Tracheal epithelial cell (primary cell): ENCODE measurements around the gene POLR1D. TPM values are rescaled to one million over a fixed set of nuclear protein-coding genes. Genes with fewer than 3 reads are reported as not detected.

Experiments used
- total RNA-seq: library from RNA; depleted of rRNA; stranded (reverse); fragments of >200 nt; gene quantifications from 2 replicates; pipeline ENCODE4 v1.2.1, GENCODE V29; 2014

Gene POLR1D, protein sequence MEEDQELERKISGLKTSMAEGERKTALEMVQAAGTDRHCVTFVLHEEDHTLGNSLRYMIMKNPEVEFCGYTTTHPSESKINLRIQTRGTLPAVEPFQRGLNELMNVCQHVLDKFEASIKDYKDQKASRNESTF
- total RNA-seq, result 168 and 216 TPM in 2 replicates

DNA sequence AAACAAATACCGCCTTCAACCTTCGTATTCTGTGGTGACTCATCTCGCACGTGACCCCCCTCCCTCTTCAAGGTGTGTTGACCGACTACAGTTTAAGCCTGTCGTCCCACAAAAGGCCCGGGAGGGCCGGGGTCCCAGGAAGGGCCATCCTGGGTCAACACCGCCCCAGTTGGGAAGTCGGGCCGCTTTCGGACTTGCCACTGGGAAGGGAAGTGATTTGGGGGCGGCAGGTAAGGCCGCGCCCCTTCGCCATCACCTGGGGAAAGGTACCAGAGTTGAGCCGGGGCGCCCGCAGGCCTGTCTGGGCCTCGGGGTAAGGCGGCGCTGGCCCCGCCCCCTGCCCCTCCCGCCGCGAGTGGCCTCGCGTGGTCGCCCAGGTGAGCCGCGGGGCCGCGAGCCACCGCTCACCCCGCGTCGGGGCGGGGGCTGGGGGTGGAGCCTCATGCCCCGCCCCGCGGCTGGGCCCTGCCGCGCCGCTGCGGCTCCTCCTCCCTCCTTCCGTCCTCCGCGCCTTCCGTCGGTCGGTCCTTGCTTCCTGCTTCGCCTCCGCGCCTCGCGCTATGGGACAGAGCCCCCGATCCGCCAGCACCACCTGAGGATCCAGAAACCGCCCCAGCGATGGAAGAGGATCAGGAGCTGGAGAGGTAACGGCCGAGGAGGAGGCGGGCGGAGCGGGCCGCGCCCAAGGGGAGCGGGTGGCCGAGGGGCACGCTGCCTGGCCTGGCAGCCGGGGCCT lies at the start of gene POLR1D:
POLR1D (plus strand) TSS at position 527 of the 736 bp plus-strand sequence; CDS start at position 619, 92 bp downstream.

GRCh38 chr13:27620377-27621115 lies 1.1 kb upstream of the POLR1D start, which contains the start of gene LNX2:
Gene LNX2 (minus strand): TSS chr13:27620529. CDS start chr13:27581703, 38,826 bp downstream.

Other genes with a start within 250 kb of the POLR1D start
- 135 and 150 TPM in 2 replicates for gene GTF3A, start 197.3 kb upstream of the POLR1D start, total RNA-seq
- gene MTIF3, start 171.3 kb upstream of the POLR1D start, total RNA-seq, result 57.4 and 71.4 TPM in 2 replicates
- gene LNX2, start 1.4 kb upstream of the POLR1D start, total RNA-seq, result 16.6 and 21.1 TPM in 2 replicates
- gene GSX1, start 170.6 kb downstream of the POLR1D start, total RNA-seq, result not detected in 2 replicates